SKM-1 (cell line): ENCODE results near the gene BATF.
"Not testable (repeated sequence)": the region's sequence is repeated elsewhere in the genome, so short reads cannot be mapped to it uniquely, and the experiment has no call there.

Experiments
- DNase-seq: peaks from one replicate; lab custom pipeline; 2025; ENCODE audit not compliant: unreplicated experiment; lab: John Stamatoyannopoulos, UW

Gene BATF

DNA sequence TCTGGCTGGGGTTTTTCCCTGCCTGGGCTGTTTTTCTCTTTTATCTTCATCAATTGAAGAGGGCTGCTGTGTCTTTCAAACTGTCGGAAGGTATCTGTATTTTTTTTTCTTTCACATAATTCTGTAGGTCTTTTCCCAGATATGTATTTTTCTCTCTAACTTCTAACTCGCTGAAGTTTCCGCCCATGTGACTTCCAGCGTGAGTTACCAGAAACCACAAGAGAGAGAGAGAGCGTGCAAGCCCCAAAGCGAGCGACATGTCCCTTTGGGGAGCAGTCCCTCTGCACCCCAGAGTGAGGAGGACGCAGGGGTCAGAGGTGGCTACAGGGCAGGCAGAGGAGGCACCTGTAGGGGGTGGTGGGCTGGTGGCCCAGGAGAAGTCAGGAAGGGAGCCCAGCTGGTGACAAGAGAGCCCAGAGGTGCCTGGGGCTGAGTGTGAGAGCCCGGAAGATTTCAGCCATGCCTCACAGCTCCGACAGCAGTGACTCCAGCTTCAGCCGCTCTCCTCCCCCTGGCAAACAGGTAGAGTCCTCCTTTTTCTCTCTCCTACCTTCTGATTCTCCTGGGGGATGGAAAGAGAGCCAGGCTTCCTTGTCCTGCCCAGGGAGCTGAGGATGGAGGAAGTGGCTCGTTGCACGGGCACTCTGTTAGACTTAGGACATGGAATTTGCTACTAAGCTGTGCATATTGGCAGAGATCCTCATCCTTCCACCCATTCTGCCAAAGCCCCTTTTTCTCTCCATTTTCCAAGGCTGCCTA is at the start of gene BATF:
Gene BATF, plus strand, starts transcription at position 246 of the 759 bp plus-strand sequence. Its CDS starts 214 bp downstream, at position 460.
- peak; percentile 7 for DNase-seq

GRCh38 chr14:75474127-75474526 is 48.1 kb upstream of the BATF start:
- not testable (repeated sequence) for DNase-seq

DNA sequence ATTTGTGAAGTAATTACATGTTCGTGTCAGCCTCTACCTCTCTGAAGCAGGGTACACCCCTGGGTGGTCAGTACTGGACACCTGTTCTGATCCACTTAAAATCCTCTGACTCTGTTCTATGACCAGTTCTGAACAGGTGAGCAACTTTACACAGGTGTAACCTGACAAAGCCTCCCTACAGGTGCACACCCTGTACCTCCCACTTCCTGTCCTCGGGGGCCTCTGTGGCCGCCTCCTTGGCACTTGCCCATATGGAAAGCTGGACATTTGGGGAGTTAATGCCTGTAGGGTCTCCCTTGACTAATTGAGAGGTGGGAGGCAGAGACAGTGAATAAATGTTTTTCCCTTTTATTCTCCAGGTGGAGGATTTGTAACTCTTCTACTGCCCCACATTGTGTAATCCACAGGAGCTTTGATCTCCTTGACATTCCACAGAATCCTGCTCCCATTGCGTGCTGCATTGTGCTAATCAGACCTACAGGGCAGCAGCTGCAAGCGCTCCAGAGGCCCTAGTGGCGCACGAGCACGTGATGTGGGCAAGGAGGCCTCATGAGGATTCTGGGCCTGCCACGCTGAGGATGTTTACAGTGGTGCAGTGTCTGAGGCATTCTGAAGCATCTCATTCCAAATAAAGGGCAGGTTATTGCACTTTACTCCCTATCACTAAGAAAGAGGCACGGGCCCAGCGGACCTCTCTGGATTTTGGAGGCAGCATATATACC is 45.8 kb upstream of the BATF start:
- DNase-seq, result no peak

- no peak for DNase-seq
Measured at GRCh38 chr14:75477881-75478280, 44.4 kb upstream of the BATF start.

DNA sequence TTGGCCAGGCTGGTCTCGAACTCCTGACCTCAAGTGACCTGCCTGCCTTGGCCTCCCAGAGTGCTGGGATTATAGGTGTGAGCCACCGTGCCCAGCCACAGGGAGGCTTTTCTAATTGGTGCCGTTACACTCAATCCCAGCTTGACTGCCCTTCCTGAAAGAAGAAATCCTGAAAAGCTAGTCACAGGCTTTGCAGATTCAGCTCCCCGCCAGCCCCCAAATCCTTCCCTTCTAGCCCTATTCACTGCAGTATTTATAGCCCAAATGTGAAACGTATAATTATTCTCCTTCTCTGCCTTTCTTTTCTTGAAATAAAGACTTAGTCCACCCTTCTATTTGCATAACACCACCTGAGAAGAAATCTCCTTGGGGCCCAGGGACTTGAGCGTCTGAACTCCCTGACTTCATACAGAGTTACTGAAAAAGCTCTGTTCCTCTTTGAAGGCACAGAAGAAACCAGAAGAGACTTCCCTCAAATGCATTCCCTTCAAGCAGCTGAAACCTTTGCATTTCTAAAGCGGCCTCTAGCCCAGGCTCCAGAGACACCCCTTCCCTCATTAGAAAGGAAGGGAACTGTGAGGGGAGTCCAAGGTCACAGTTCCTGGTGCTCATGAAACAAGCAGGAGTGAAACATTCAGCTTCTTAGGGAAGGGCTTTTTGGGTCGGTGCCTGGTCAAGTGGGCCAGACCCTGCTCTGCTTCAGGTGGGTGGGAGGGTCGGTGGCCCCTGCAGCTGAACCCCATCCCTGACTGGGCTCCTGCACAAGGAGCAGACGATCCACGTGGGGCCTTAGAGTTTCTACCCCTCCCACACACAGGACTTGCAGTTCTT is 42.3 kb upstream of the BATF start:
- no peak for DNase-seq

DNA sequence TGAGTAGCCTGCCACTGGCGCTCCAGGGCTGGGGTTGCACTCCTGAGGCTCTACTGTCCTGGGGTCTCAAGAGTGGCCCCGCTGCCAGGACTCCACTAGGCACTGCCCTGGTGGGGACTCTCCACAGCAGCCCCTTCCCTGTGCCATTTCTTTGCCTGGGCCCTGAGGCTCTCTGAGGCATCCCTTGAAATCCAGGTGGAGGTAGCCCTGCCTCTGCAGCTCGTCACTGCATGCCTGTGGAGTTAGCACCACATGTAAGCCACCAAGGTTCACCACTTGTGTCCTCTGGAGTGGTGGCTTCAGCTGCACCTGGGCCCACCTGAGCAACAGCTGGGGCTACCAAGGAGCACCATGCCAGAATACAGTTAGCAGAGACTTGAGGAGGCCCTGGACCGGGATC is 39.9 kb upstream of the BATF start:
- DNase-seq, result no peak

DNA sequence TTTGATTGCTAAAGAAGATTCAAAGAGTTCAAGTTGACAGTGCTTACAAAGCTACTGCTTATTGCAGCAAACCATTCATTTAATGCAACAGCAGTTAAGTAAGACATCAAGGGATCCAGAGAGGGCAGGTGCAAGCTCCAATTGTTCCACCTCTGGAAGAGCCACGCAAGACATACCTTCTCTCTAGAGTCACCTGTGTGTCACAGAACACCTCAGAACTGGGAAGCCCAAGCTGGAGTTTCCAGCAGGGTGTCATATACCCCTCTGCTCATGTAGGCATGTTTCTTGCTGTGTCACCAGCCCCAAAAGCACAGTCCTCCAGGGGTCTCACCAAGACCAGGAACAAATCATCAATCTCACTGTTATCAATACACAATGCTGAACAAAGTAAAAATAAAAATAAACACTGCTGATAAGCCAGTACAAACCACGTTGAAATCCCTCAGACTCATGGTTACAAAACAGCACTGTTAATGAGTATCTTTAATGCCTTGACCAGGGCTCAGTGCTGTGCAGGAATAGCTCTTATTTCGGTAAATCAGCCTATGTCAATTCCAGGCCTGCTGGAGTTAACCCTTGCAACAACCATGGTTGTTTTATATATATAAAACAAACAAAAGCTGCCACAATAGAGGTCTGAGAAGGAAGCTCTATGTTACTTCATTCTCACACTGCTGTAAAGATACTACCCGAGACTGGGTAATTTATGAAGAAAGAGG is 37.4 kb upstream of the BATF start:
- DNase-seq, result no peak

- no peak for DNase-seq
Measured at GRCh38 chr14:75486318-75486717, 36.0 kb upstream of the BATF start.

DNA sequence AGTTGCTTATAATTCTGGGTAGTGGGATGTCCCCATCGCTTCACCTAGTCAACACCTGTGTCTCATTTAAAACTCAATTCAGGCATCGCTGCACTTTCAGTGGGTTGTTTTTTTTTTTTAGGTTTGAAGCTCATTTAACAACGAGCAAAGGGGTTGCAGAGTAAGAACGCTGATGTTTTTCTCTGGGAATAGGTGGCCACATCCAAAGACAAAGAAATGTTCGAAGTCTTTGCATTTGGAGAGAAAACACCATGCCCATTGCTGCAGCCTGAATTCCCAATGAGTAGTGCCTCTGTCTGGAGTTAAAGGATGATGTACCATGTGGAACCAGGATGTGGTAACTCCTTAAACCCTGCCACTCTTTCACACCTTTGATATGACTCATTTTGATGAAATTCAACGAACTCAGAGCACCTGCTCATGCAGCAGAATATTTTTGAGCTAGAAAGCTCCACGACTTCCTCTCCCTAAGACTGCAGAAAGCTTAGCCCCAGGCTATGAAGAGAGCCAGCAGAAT is 35.1 kb upstream of the BATF start:
- DNase-seq, result no peak

DNA sequence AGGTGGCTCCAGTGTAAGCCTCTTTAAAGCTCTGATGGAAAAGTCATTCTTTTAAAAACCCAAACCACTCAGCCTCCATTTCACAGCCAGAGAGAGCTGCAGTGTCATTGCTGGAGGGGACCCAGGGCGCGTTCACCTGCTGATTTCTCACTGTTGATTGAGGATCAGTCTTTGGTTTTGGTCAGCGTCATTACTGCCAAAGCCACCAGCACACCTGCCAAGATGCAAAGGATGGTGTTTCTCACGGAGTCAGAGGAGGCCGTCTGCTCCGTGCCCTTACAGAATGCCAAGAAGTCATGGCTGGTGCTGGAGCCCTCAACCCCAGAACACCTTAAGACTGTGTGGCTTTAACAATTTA is 32.8 kb upstream of the BATF start:
- no peak for DNase-seq

DNA sequence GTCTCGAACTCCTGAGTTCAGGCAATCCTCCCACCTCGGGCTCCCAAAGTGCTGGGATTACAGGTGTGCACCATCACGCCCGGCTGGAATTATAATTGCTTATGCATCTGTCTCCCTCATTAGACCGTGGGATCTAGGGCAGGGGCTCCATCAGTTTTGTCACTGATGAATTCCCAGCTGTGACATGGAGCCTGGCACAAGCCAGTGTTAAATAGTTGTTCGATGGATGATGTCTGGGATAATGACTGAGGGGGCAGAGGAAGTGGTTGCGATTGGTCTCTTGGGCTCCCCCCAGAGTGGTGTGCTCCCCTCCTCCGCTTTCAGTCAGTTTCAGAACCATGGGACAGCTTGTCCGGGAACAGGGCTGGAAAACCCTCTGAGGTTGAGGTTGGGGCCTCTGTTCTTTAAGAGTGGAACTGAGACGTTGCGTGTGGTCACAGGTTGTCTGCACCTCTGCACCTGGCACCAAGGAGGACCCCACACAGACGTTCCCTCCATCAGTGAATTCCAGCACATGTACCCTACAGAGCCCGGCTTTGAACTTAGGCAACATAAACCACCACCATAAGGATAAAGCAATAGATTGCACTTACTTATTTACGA is 30.8 kb upstream of the BATF start:
- no peak for DNase-seq

DNA sequence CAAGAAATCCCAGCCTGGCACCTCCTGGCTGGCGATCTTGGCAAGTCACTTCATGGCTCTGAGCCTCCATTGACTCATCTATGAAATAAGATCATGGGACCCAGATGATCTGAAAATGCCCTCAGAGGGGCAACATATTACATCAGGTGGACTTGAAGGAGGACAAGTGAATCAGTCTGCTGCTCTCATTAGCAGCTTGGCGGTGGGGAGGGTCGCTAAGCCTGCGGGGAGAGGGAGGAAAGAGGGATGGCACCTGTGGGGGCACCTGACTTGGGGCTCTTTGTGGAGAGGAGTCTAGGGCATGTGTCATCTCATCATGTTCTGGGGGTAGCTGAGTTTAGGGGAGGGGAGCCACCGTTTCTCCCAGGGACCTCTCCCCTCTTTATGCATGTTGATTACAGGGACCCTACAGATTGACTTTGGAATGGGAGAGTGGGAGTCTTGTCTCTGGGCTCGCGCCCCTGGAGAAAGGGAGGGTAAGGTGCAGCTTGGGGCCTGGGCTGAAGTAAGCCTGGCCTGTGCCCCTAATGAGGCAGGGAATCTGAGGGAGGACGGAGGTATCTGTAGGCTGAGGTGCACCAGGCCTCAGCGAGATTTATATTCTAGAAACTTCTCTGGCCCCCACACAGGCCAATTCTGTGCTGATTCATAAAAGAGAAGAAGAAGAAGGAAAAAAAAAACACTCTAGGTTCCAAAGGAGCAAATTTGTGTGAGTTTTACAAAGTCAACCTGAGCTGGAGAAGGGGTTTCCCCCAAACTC is 29.3 kb upstream of the BATF start:
- no peak for DNase-seq

- no peak for DNase-seq
Measured at GRCh38 chr14:75493592-75494087, 28.6 kb upstream of the BATF start.

DNA sequence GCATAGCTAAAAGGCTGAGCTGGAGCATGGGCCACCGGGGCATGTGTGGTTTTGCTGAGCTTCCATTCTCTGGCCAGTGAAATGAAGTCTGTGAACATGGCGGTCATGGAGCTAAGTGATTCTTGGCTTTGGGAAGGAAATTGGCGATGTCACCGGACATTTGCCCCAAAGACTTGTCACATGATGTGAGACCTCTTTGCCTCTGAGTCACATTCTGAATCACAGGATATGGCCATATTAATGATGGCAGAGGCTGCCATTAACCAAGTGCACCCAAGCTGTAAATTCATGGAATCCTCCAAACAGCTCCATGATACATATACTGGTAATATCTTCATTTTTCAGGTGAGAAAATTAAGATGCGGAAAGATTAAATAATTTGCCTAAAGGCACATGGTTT is 27.4 kb upstream of the BATF start:
- DNase-seq, result no peak

- no peak for DNase-seq
Measured at GRCh38 chr14:75495399-75495798, 26.9 kb upstream of the BATF start.

DNA sequence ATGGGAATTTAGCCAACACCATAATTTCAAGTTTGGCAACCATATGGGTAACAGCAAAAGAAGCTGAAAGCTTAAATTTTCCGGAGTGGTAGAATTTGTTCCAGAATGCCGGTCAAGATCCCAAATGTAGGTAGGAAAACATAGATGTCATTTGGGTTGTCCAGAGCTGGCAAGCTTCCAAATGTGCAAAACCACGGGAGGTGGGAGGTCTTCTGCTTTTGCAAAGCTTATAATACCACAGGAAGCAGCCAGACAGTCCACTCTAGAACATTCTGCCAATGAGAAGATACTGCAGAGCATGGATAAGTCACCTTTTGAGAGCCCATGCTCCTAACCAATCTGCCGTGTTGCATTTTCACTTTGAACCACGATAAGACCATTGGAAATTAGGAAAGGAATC is 26.4 kb upstream of the BATF start:
- DNase-seq, result no peak

GRCh38 chr14:75496755-75497154 is 25.5 kb upstream of the BATF start:
- DNase-seq, result no peak

- DNase-seq, result no peak
Measured at GRCh38 chr14:75497191-75497590, 25.1 kb upstream of the BATF start.

DNA sequence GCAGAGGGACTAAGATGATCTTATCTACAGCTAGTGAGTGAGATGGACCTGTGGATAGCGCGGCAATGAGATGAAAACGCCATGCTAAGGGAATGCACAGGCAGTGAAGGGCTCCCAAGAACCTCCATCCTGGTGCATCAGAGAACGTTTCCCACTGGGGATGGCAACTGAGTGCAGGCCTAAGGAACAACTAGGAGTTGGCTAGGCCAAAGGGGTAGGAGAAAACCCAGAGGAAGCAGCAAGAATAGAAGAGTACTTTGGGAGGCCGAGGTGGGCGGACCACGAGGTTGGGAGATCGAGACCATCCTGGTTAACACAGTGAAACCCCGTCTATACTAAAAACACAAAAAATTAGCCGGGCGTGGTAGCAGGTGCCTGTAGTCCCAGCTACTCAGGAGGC is 24.6 kb upstream of the BATF start:
- no peak for DNase-seq
